Transverse colon (tissue), 4 donors: Measurements from ENCODE around the gene DCAF6. TPM values are rescaled to one million over a fixed set of nuclear protein-coding genes. Genes with fewer than 3 reads are reported as not detected.

ENCODE experiments used
- DNase-seq: peaks from one replicate; pipeline ENCODE4 v3.0.0-alpha.2; 2019
- H3K27ac ChIP-seq, 4 donors: fragments of 200-600 bp; sonication (generic); 2 replicates each; pipeline ENCODE4 v1.5.1; 2016 to 2018; ENCODE audit warnings: inconsistent platforms in 4 of 4
- H3K27me3 ChIP-seq: fragments of 200-600 bp; sonication (generic); 2 replicates; pipeline ENCODE4 v1.5.1; 2017; ENCODE audit warnings: inconsistent platforms
- H3K36me3 ChIP-seq, 4 donors: fragments of 200-600 bp; sonication (generic); 2 replicates each; pipeline ENCODE4 v1.5.1; 2017 to 2019; ENCODE audit warnings: inconsistent platforms in 4 of 4
- H3K4me1 ChIP-seq, 4 donors: fragments of 200-600 bp; sonication (generic); 2 replicates each; pipeline ENCODE4 v1.5.1; 2017 to 2020; ENCODE audit warnings: inconsistent platforms in 4 of 4
- H3K4me3 ChIP-seq, 4 donors: fragments of 200-600 bp; sonication (generic); 1 replicate in 1 of 4; 2 replicates in 3 of 4; pipeline versions ENCODE4 v1.5.1 to v1.6.1; 2017 to 2019; ENCODE audit warnings: inconsistent platforms in 4 of 4
- H3K9me3 ChIP-seq, 2 donors: fragments of 200-600 bp; sonication (generic); 2 replicates each; pipeline ENCODE4 v1.5.1; 2017 to 2019; ENCODE audit warnings: inconsistent platforms in 2 of 2
- EP300 ChIP-seq: sonication (generic); formaldehyde crosslinking; IDR thresholded peaks from one replicate; pipeline ENCODE4 v1.6.1; 2017; ENCODE audit warnings: antibody characterized with exemption, low read depth
- POLR2A ChIP-seq: fragments of 450-650 bp; IDR thresholded peaks from one replicate; pipeline ENCODE4 v1.6.1; 2016; ENCODE audit warnings: antibody characterized with exemption, mild to moderate bottlenecking, moderate library complexity
- POLR2AphosphoS5 ChIP-seq, 3 donors: sonication (generic); formaldehyde crosslinking; IDR thresholded peaks; one replicate each; pipeline ENCODE4 v1.6.1; 2016; ENCODE audit warnings: antibody characterized with exemption in 3 of 3
- WGBS, 2 donors: methylation state at CpG; one replicate each; pipeline ENCODE4 v1.1.5; 2018; ENCODE audit warnings: low coverage in 1 of 2; 5-methylcytosine and 5-hydroxymethylcytosine counted together
- in situ Hi-C, 4 donors: fragments of 200-750 bp; cut with MboI; loops; one replicate each; pipeline versions ENCODE4 v1.15.0 to v1.15.1; 2017; ENCODE audit warnings: low sequenced_read_pairs in 3 of 4, low pct_ligation_motif_present in 1 of 4, low pct_unique_long_range_greater_than_20kb in 1 of 4
- intact Hi-C: fragments of 100-400 bp; cut with DNase I; formaldehyde crosslinking; loops from one replicate; pipeline ENCODE4 v1.15.1; 2023; ENCODE audit warnings: low total_unique reads
- total RNA-seq, 4 donors: library from RNA; depleted of rRNA; stranded (reverse); fragments of >200 nt; gene quantifications; one replicate each; pipeline ENCODE4 v1.1.0, GENCODE V29; 2016
- TF ChIP-seq, protein P1 (sequence below), 5 experiments: fragments of 200-600 bp in 3 of 5; fragments of 450-650 bp in 2 of 5; sonication (generic) in 3 of 5; IDR thresholded peaks; 1 replicate in 2 of 5; 2 replicates in 3 of 5; pipeline ENCODE4 v1.5.1; 2016 to 2017; ENCODE audit warnings: antibody characterized with exemption in 5 of 5, inconsistent platforms in 3 of 5, mild to moderate bottlenecking in 2 of 5, moderate library complexity in 1 of 5

DCAF6 gene
- total RNA-seq, 4 donors from 2014 or later: 59.5 to 173 (median 93.4) TPM

DNA sequence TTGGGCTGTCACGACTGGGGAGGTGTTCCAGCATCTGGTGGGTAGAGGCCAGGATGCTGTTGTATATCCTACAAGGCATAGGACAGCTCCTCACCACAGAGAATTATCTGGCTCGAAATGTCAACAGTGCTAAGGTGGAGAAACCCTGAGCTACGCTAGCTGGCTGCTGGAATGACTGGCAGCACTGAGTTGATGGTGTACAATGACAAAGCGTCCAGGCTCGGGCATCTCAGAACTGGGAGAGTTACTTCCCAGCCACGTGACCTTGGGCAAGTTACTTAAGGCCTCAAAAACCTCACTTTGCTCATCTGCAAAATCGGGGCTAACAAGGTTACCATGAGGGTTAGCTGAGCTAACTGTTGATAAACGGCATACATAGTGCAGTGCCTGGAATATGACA is 164.9 kb downstream of the DCAF6 start:
- H3K27me3 ChIP-seq: no peaks in the 10 kb centered on the region
- H3K36me3 ChIP-seq: no peaks in the 10 kb centered on the region
- intact Hi-C loops (no loop called here), in situ Hi-C loops (no loop called here)
- peaks cover 0 to 5% (median 0%) of the 10 kb centered on the region in 4 donors for H3K4me1 ChIP-seq
- H3K4me3 ChIP-seq: no peak overlapping the region
- TF ChIP-seq POLR2A (no peak), POLR2AphosphoS5 (IDR thresholded peaks at IDR 0.05) (no peak), EP300 (no peak)
- TF ChIP-seq, protein P1, sequence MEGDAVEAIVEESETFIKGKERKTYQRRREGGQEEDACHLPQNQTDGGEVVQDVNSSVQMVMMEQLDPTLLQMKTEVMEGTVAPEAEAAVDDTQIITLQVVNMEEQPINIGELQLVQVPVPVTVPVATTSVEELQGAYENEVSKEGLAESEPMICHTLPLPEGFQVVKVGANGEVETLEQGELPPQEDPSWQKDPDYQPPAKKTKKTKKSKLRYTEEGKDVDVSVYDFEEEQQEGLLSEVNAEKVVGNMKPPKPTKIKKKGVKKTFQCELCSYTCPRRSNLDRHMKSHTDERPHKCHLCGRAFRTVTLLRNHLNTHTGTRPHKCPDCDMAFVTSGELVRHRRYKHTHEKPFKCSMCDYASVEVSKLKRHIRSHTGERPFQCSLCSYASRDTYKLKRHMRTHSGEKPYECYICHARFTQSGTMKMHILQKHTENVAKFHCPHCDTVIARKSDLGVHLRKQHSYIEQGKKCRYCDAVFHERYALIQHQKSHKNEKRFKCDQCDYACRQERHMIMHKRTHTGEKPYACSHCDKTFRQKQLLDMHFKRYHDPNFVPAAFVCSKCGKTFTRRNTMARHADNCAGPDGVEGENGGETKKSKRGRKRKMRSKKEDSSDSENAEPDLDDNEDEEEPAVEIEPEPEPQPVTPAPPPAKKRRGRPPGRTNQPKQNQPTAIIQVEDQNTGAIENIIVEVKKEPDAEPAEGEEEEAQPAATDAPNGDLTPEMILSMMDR (IDR thresholded peaks at IDR 0.05): no peak
- no peaks in the 10 kb centered on the region for H3K9me3 ChIP-seq
- DNase-seq: no peak
- H3K27ac ChIP-seq: no peak overlapping the region
- WGBS, 2 donors: 88 to 100% methylated on average over 2 to 8 of the region's 8 CpGs

DNA sequence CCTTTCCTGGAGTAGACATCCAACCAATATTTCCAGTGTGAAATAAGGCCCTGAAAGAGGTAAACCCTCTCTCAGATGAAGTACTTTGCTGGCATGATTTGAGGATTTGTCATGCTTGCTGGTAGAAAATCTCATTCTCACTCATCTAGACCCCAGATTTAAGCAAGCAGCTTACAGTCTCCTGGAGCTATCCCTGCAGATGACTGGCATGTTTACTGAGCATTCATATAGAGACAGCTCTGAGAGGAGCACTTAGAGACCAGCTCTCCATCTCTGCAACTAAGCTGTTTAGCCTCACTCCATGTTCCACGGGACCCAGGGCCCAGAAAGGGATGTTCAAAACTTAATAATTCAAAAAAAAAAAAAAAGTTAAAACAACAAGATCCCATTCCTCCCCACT is 166.0 kb downstream of the DCAF6 start:
- no peak for TF ChIP-seq EP300
- Histone ChIP-seq H3K27me3 (no peaks in the 10 kb centered on the region), H3K9me3 (no peaks in the 10 kb centered on the region), H3K27ac (no peak overlapping the region), H3K4me1 (peaks cover 0 to 5% (median 0%) of the 10 kb centered on the region in 4 donors), H3K4me3 (no peak overlapping the region), H3K36me3 (no peaks in the 10 kb centered on the region)
- intact Hi-C loops: no loop called here
- no peak for DNase-seq
- 57 to 77% methylated on average over 1 of the region's 1 CpG for WGBS, 2 donors
- in situ Hi-C loops: no loop called here

DNA sequence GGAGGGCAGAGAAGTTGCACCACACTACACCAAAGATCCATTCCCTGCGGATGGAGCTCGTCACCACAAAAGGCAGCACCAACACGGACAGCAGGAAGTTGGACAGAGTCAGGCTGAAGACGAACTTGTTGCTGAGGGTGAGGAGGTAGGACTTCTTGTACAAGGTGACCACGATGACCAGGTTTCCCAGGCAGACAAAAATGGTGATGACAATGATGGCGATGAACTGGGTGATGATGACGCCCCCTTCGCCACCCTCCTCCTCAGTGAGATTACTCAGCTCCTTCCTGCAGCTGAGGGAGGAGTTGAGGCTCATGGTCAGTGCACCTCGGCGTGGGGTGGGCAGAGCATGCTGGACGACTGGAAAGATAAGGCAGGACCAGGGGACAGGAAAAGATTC is 168.1 kb downstream of the DCAF6 start:
- DNase-seq: no peak
- no peaks in the 10 kb centered on the region for H3K4me1 ChIP-seq
- H3K27ac ChIP-seq: no peak overlapping the region
- H3K27me3 ChIP-seq: no peaks in the 10 kb centered on the region
- no peaks in the 10 kb centered on the region for H3K9me3 ChIP-seq
- TF ChIP-seq POLR2A: no peak
- TF ChIP-seq, protein P1 (IDR thresholded peaks at IDR 0.05): no peak
- no peak for TF ChIP-seq EP300
- no peak for TF ChIP-seq POLR2AphosphoS5 (IDR thresholded peaks at IDR 0.05)
- H3K36me3 ChIP-seq: no peaks in the 10 kb centered on the region
- intact Hi-C loops (no loop called here), in situ Hi-C loops (no loop called here)
- WGBS, 2 donors: 82% methylated on average over 11 of the region's 11 CpGs; no CpG with 5 or more reads in 1 of the 2 donors
- H3K4me3 ChIP-seq: no peak overlapping the region

DNA sequence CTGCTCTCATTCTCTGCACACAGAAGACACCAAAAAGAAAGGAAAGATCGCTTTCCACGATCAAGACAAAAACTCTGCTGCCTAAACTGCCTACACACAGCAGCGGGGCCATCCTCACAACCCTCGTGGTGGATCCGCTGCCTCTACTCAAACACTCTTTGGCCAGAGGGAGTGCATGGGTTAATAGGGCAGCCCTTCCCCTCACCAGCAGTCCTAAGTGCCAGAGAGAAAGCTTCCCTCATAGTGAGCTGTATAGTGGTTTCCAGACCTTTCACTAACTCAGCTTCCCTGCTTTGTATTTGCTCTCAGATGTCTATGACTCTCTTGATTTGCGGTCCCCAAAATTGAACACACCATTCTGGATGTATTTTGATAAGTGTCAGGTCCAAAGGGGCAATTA is 169.4 kb downstream of the DCAF6 start:
- Histone ChIP-seq H3K27me3 (no peaks in the 10 kb centered on the region), H3K27ac (no peak overlapping the region), H3K4me3 (no peak overlapping the region), H3K36me3 (no peaks in the 10 kb centered on the region), H3K9me3 (no peaks in the 10 kb centered on the region), H3K4me1 (no peaks in the 10 kb centered on the region)
- no peak for DNase-seq
- WGBS, 2 donors: 93 to 94% methylated on average over 5 to 6 of the region's 6 CpGs
- TF ChIP-seq EP300 (no peak), POLR2AphosphoS5 (IDR thresholded peaks at IDR 0.05) (no peak), POLR2A (no peak)
- TF ChIP-seq, protein P1 (IDR thresholded peaks at IDR 0.05): no peak
- intact Hi-C loops (no loop called here), in situ Hi-C loops (no loop called here)

DNA sequence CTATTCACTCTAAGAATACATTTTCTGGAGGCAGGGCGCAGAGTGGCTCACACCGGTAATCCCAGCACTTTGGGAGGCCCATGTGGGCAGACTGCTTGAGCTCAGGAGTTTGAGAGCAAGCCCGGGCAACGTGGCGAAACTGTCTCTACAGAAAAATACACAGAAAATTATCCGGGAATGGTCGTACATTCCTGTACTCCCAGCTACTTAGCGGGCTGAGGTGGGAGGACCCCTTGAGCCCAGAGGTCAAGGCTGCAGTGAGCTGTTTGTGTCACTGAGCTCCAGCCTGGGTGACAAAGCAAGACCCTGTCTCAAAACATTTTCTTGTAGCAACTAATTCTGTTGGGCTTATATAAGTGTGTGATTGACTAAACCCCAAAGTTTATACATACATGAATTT is 169.8 kb downstream of the DCAF6 start:
- intact Hi-C loops: no loop called here
- Histone ChIP-seq H3K36me3 (no peaks in the 10 kb centered on the region), H3K9me3 (no peaks in the 10 kb centered on the region), H3K4me3 (no peak overlapping the region), H3K27ac (no peak overlapping the region), H3K27me3 (no peaks in the 10 kb centered on the region), H3K4me1 (no peaks in the 10 kb centered on the region)
- TF ChIP-seq, protein P1 (IDR thresholded peaks at IDR 0.05): no peak
- TF ChIP-seq EP300: no peak
- TF ChIP-seq POLR2AphosphoS5 (IDR thresholded peaks at IDR 0.05): no peak
- no peak for TF ChIP-seq POLR2A
- 75 to 87% methylated on average over 4 to 8 of the region's 8 CpGs for WGBS, 2 donors
- in situ Hi-C loops: no loop called here
- no peak for DNase-seq
